ENCODE results near the gene BTN3A1.
"Not testable (repeated sequence)": the region's sequence is repeated elsewhere in the genome, so short reads cannot be mapped to it uniquely, and the experiment has no call there.

Gene BTN3A1

DNA sequence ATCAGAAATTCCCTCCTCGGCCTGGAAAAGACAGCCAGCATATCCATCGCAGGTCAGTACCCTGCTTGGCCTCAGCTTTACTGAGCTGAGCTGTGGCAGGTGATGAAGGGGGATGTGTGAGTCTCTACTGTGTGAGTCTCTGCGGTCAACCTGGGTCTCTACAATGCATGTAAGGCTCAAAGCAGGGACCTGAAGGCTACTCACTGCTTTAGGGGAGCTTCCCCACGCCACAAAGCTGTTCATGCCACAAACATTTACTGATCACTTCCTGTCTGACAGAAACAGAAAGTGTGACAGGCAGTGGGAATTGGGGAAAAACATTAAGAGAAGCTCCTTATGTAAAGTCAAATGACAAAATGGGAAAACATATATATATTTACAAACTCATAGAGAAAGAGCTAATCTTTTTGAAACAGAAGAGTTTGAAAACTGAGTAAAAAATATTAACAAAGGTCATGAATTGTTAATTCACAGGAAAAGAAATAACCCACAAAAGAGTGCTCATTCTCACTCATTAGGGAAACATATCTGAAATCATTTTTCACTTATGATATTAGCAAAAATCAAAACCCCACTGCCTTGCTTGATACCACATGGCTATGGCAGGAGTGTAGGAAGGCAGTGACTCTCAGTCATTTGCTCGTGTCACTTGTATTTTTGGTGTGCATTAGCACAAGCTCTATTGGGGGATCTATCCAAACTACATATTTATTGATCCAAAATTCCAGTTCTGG, 44.0 kb downstream of the BTN3A1 start:
- DNase-seq = no peak

DNA sequence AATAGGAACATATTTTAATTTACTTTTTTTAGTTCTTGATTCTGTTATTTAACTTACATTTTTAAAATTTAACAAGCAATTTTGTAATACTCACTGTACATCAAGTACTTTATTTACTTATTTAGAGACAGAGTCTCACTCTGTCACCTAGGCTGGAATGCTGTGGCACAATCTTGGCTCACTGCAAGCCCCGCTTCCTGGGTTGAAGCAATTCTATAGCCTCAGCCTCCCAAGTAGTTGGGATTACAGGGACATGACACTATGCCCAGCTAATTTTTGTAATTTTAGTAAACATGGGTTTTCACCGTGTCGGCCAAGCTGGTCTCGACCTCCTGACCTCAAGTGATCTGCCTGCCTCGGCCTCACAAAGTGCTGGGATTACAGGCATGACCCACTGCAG, 45.2 kb downstream of the BTN3A1 start:
- no peak for DNase-seq

DNA sequence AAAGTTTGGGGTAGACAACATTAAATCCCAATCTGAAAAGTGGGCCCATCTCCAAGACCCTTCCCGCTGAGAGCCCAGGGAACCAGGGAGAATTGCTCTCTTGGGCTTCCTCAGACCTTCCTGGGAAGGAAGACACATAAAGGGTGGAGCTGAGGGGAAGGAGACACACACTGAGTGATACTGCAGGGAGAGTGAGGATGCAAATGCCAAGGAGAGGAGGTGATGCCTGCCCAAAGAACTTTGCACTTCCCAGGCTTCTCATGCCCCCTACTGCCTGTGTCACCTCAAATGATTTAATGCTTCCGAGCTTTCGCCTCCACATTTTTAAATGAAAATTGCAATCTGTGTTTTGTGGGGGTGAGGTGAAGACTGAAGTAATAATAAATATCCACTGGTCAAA, 48.2 kb downstream of the BTN3A1 start:
- DNase-seq = no peak

DNA sequence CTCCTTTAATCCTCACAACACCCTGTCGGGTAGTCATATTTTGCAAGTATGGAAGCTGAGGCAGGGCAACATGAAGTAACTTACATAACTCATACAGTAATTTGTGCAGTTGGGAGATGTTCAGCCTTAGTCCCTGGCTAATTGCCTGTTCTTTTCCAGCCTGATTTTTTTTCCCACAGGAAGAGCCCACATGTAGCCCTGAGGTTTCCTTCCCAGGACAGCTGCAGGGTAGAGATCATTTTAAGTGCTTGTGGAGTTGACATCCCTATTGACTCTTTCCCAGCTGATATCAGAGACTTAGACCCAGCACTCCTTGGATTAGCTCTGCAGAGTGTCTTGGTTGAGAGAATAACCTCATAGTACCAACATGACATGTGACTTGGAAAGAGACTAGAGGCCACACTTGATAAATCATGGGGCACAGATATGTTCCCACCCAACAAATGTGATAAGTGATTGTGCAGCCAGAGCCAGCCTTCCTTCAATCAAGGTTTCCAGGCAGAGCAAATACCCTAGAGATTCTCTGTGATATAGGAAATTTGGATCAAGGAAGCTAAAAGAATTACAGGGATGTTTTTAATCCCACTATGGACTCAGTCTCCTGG, 50.7 kb downstream of the BTN3A1 start:
- DNase-seq = no peak

DNA sequence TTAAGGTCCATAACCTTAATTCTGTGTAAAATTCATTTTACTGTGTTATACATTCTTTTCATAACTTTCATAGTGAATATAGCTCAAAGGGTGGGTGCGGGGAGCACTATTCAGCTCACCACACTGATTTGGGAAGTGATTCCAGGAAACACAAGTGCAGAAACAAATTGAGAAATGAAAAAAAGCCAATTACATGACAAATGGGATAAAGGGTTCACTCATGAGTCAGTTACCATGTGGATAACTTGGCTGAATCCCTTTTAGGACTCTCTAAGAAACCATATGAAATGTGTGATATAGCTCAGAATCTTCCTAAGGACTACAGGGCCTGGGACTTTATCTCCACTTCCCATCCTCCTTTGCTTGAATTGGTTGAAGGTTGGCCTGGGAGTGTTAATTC, 52.6 kb downstream of the BTN3A1 start:
- DNase-seq = no peak

DNA sequence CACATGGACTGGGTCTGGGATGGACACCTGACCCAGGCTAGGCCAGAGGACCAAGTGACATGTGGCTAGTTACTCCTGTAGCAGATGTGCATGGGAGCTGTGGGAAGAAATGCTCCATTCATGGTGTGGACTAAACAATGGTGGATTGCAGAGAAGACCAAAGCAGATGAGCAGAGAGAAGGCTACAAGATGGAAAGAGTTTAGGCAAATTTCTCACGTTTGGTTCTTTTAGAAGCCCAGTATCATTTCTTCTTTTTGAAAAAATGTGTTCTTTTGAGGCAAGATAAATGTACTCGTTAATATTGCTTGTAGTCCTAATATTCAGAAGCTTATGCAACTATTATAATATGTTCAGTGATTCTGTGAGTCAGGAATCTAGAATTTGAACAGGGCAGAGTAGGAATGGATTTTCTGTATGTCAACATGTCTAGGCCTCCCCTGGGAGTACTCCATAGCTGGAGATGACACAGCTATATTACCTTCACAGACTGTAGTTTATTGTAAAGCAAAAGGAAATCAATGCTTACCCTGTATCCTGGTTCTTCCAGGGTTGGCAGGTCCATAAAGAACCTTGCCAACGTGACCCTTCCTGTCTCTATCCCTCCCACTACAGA, 53.4 kb downstream of the BTN3A1 start:
- DNase-seq = no peak

DNA sequence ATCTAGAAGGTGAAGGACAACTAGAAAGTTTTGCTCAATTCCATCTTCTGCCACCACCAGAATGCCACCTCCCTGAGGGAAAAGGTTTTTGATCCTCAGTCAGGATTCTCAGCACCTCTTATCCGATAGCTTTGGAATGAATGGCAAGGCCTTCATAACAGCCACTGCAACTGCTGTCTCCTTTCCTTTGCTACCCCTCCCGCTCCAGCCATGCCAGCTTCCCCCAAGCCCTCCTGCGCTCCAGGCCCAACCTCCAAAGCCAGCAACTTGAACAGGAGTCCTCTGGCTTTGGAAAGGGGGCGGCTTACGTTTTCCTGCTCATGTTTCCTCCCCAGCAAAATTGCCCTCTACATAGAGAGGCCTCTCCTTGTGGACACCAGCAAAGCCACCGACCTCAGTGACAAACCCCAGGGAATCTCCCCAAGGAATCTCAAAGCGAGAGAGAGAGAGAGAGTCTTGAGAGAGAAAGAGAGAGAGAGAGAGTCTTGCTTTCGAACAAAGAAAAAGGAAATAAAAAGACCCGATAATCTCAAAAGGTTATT, 55.3 kb downstream of the BTN3A1 start:
- no peak for DNase-seq

DNA sequence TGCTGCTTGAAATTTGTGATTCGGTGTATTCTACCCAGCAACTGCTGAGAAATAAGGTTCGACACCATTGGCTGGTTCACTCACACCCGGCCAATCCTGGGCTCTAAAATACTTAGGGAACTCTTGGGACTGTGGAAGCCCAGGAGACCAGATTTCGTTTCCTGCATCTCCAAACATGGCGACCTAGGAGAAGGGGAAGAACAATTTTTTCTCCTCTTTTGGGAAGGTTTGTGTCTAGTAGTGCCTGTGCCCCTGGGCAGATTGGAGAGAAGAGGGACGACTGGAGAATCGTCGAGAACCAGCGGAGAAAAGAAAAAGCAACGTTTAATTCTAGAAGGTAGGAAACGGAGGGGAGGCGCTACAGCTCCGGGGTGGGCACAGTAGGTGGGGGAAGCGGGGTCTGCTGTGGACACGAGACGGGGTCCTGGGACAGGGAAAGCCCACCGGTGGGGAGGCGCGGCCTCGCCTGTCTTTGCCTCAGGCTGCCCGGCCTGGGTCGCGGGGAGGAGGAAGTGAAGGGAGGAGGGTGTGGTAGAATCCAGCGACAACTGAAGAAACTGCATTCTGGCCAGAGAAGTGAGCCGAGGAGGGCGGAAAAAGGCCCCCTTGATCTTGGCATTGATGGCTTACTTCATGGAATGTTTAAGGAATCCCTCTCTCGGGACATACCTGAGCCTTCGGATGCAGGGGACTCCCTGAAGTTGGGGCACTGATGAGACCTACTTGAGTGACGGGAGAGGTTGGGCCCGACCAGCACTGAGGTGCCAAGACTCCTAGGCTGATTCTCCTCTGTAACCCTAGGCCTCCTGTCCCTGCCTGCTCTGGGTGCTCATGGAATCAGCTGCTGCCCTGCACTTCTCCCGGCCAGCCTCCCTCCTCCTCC, 56.0 kb downstream of the BTN3A1 start, which contains the start of gene BTN2A1:
BTN2A1 (plus strand) TSS at position 150 of the 883 bp plus-strand sequence; CDS start at position 832, 682 bp downstream.
- DNase-seq = peak; percentile 84

DNA sequence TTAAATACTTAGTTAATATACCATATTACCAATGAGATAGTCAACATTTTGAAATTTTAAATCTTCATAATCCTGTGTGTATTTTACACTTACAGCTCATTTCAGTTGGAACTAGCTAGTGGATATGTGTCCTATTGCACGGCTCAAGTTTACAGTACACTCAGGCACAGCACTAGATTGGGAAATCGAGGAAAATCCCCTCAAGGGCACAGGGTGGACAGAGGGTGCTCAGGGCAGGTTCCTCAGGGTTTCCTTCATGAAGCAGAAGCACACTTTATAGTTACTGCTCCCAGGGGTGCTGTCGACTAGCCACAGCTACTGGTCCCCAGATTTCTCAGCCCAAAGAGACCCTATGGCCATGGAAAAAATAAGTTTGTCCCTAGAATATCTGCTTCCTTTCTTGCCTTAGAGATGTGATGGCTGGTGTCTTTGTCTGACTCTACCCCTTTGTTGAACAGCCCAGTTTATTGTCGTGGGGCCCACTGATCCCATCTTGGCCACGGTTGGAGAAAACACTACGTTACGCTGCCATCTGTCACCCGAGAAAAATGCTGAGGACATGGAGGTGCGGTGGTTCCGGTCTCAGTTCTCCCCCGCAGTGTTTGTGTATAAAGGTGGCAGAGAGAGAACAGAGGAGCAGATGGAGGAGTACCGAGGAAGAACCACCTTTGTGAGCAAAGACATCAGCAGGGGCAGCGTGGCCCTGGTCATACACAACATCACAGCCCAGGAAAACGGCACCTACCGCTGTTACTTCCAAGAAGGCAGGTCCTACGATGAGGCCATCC, 57.1 kb downstream of the BTN3A1 start:
- DNase-seq = no peak

DNA sequence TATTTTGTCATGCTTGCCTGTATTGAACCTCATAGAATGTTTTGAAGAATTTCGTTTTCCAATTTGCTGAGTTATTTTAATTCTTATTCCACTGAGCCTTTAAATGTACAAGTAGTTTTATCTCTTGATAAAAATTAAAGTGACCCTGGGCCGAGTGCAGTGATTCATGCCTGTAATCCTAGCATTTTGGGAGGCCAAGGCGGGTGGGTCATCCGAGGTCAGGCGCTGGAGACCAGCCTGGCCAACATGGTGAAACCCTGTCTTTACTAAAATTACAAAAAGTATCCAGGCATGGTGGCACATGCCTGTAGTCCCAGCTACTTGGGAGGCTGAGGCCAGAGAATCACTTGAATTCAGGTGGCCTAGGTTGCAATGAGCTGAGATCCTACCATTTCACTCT, 59.3 kb downstream of the BTN3A1 start:
- not testable (repeated sequence) for DNase-seq

DNA sequence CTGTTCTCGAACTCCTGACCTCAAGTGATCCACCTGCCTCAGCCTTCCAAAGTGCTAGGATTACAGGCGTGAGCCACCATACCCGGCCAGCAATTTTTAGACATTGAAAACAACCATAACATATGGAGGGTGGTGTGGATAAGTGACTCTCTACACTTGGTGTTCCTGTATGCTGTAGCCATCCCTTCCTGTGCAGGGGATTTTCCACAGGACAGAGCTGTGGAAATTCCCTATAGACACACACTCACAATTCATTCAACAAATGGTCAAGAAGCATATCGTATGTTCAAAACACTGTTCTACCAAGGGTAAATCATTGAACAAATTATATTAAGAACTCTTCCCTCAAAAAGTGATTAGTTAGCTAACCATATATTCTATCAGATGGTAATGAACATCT, 61.9 kb downstream of the BTN3A1 start:
- no peak for DNase-seq

DNA sequence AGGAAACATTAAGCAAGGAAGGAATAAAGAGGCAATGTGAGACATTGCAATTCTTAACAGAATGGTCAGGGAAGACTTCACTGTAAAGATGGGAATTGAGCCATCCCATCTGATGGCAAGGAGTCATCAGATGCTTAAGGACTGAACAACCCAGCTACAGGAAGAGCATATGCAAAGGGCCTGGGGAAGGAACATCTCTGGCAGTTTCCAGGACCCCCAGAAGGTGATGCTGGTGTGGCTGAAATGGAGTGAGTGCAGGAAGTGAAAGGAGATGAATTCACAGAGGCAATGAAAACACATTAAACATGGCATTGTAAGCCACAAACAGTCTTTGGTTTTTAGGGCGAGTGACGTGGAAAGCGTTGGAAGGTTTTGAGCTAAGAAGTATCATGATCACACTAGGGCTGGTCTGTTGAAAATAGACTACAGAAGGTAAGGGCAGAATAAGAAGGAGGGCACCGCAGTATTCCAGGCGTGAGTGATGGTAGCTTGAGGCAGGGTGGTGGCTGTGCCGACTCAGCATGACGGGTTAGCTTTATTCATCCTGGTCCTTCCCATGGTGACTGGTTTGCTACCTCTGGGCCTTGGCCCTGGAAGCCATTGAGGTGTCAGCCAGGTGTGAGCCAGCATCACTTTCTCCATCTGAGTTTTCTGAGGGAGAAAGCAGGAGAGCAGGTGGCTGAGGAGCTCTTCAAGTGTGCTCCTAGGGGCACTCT, 62.5 kb downstream of the BTN3A1 start:
- no peak for DNase-seq

Measured in NCI-H748 treated with DMSO at 0.1 percent for 48 hours (cell line).